HG02759 (cell line): Measurements from ENCODE around the gene ZNF497.
A peak's percentile ranks its signal among the peaks of the same experiment; 100 is the strongest.

ENCODE experiments used
- ATAC-seq: cut with Tn5 transposase; IDR thresholded peaks from one replicate; pipeline ENCODE4 v1.9.1; 2021; ENCODE audit warnings: mild to moderate bottlenecking, moderate library complexity; ENCODE audit not compliant: unreplicated experiment

The ZNF497 gene

GRCh38 chr19:58350001-58350861, 12.3 kb downstream of the ZNF497 start:
- ATAC-seq: no peak

GRCh38 chr19:58349590-58349989, 13.0 kb downstream of the ZNF497 start:
- ATAC-seq: no peak

GRCh38 chr19:58348080-58348479, 14.5 kb downstream of the ZNF497 start:
- peak; percentile 13 for ATAC-seq

- ATAC-seq: peak; percentile 94
Measured at GRCh38 chr19:58346961-58347929, 15.3 kb downstream of the ZNF497 start.

- no peak for ATAC-seq
Measured at GRCh38 chr19:58345558-58345957, 17.0 kb downstream of the ZNF497 start.

- no peak for ATAC-seq
Measured at GRCh38 chr19:58338825-58339558, 23.6 kb downstream of the ZNF497 start.

GRCh38 chr19:58338336-58338735, 24.2 kb downstream of the ZNF497 start:
- ATAC-seq: no peak

- ATAC-seq: no peak
Measured at GRCh38 chr19:58336820-58337219, 25.7 kb downstream of the ZNF497 start.

- no peak for ATAC-seq
Measured at GRCh38 chr19:58336216-58336615, 26.3 kb downstream of the ZNF497 start.

- no peak for ATAC-seq
Measured at GRCh38 chr19:58335630-58336029, 26.9 kb downstream of the ZNF497 start.

GRCh38 chr19:58334691-58335249, 27.8 kb downstream of the ZNF497 start:
- no peak for ATAC-seq

GRCh38 chr19:58332697-58333096, 29.9 kb downstream of the ZNF497 start:
- no peak for ATAC-seq

GRCh38 chr19:58330458-58330857, 32.1 kb downstream of the ZNF497 start:
- ATAC-seq: no peak

GRCh38 chr19:58328999-58329398, 33.6 kb downstream of the ZNF497 start:
- ATAC-seq: no peak

- peak; percentile 96 for ATAC-seq
Measured at GRCh38 chr19:58326914-58327726, 35.4 kb downstream of the ZNF497 start, which contains the start of gene ZSCAN22. TSS of gene ZSCAN22 (plus strand) at chr19:58326994. CDS start at chr19:58334803, 7,809 bp downstream.

- ATAC-seq: no peak
Measured at GRCh38 chr19:58326501-58326913, 36.0 kb downstream of the ZNF497 start.

- no peak for ATAC-seq
Measured at GRCh38 chr19:58325311-58326022, 37.1 kb downstream of the ZNF497 start.

GRCh38 chr19:58319241-58319640, 43.3 kb downstream of the ZNF497 start:
- no peak for ATAC-seq

GRCh38 chr19:58318297-58318696, 44.3 kb downstream of the ZNF497 start:
- no peak for ATAC-seq
